ENCODE data around the gene RBM25.
"Not testable (repeated sequence)": the region's sequence is repeated elsewhere in the genome, so short reads cannot be mapped to it uniquely, and the experiment has no call there.

The RBM25 gene

DNA sequence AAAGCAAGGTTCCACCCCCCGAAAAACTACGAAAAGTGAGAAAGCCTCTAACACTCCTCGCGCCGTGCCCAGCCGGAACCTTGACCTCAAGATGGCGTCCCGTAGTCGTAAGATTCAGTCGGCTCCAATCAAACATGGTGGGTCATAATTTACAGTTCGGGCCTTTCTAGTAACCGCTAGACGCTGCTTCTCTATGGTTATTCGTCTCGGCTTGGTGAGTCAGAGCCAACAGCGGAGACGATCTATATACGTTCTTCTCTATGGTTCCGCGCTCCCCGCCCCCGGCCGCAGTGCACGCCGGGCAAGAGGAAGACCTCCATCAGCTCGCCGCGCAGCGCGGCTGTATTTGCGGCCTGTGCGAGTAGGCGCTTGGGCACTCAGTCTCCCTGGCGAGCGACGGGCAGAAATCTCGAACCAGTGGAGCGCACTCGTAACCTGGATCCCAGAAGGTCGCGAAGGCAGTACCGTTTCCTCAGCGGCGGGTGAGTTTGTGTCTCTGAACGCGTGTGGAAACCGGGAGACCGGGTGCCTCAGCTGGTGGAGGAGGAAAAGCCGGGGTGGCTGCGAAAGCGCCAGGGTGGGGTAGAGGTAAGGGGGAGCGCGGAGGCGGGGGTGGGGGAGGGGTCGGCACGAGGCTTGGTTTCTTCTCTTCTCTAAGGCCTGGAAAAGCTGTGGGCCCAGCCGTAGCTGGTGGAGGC, at the start of gene RBM25:
Gene RBM25, plus strand, starts transcription at position 311 of the 698 bp plus-strand sequence. CDS start 13,108 bp downstream, outside the sequence.
- DNase-seq (ENCODE audit: low spot score) = peak; percentile 96

DNA sequence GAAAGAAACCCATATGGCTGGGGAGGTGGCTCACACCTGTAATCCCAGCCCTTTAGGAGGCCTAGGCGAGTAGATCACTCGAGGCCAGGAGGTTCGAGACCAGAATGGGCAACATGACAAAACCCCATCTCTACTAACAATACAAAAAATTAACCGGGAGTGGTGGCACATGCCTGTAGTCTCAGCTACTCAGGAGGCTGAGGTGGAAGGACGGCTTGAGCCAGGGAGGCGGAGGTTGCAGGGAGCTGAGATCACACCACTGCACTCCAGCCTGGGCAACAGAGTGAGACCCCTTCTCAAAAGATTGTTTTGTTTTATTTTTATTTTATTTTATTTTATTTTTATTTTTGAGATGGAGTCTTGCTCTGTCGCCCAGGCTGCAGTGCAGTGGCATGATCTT, 47.1 kb upstream of the RBM25 start:
- DNase-seq (ENCODE audit: low spot score) = not testable (repeated sequence)

DNA sequence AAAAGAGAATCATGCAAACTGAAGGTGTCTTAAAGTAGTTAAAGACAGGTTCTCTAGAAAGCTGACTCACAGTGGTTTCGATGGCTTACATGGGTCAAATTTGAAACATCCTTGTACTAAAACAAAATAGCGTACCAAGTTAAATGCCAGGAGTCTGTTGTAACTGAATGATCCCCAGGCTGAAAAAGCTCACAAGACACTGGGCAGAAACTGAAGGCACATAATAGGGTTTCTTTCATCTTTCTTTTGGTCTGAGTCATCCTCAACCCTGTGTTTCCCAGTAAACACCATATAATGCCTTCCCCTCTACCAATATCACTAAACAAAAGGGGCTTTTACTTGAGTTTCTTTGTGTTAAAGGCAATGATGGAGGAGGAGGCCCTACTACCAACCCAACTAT, 44.2 kb upstream of the RBM25 start:
- DNase-seq (ENCODE audit: low spot score) = no peak

DNA sequence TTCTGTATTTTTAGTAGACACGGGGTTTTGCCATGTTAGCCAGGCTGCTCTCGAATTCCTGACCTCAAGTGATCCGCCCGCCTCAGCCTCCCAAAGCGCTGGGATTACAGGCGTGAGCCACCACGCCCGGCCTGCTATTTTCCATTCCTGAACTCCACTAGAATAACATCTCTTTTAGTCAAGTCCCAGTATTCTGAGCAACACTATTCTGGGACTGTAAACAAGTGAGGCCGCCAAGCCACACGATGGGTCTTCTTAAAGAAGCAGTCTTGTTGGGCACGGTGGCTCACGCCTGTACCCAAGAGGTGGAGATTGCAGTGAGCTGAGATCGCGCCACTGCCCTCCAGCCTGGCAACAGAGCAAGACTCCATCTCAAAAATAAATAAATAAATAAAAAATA, 42.8 kb upstream of the RBM25 start:
- not testable (repeated sequence) for DNase-seq (ENCODE audit: low spot score)

DNA sequence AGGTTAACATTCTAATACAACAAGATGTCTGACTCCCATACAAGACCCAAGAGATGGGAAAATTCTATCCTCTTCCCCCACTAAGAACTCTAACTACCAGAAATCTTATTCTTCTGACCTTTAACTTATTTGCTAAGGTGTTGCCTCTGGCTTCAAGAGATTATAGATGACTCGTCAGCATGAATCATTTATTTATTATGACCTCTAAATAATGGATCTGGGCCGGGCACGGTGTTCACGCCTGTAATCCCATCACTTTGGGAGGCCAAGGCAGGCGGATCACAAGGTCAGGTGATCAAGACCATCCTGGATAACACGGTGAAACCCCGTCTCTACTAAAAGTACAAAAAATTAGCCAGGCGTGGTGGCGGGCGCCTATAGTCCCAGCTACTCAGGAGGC, 42.3 kb upstream of the RBM25 start:
- DNase-seq (ENCODE audit: low spot score) = not testable (repeated sequence)

DNA sequence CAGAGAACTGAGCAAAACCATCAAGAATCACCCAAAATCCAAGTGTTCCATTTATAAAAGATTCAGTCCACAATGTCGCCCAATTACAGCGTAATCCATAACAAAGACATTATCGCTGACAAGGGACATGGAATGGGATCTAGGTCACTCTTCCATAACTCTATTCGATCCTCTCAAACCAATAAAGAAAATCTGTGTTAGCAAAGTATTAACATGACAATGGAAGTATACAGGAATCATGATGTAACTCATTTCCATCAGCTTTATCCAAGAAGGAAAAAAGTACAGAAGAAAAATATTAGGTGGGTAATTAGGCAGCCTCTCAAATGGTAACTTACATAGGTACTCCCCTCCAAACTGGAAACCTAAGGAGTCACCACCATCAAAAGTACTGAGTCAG, 36.3 kb upstream of the RBM25 start:
- no peak for DNase-seq (ENCODE audit: low spot score)

DNA sequence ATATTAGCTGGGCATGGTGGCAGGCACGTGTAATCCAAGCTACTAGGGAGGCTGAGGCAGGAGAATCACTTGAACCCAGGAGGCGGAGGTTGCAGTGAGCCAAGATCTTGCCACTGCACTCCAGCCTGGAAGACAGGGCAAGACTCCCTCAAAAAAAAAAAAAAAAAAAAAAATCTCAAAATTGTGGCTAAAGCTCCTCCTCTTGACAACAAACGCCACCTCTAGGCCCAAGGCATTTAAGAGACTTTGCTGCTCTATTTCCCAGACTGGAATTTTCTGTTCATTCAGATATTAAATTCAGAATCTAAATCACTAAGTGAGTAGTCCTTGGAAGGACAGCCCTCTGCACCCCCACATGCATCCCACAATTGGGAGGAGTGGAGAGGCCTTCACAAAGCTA, 32.8 kb upstream of the RBM25 start:
- DNase-seq (ENCODE audit: low spot score) = no peak

DNA sequence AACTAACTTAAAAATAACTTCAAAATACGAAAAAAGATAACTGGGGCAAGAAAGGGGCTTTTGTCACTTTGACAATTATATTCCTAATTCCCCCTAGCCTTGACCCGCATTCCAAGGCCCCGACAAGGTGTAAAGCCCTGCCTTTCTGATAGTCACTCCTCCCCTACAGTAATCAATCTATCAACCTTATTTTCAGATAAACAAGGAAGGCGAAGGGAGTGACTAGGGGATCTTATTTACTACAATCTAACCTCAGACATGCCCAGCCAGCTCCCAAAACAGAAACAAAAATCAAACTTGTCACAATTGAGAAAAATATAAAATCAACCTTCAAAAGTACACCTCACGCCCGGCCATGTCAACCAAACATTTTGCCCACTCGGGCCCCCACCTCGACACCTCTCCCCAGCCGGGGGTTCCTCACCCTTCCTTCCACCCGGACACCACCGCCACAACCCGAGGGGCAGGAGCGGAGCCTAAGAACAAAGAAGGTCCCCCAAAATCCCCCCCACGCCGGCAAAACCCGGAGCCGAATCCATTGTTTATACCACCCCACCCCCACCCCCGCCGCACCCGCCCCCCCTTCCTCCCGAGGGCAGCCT, 32.0 kb upstream of the RBM25 start:
- DNase-seq (ENCODE audit: low spot score) = no peak

DNA sequence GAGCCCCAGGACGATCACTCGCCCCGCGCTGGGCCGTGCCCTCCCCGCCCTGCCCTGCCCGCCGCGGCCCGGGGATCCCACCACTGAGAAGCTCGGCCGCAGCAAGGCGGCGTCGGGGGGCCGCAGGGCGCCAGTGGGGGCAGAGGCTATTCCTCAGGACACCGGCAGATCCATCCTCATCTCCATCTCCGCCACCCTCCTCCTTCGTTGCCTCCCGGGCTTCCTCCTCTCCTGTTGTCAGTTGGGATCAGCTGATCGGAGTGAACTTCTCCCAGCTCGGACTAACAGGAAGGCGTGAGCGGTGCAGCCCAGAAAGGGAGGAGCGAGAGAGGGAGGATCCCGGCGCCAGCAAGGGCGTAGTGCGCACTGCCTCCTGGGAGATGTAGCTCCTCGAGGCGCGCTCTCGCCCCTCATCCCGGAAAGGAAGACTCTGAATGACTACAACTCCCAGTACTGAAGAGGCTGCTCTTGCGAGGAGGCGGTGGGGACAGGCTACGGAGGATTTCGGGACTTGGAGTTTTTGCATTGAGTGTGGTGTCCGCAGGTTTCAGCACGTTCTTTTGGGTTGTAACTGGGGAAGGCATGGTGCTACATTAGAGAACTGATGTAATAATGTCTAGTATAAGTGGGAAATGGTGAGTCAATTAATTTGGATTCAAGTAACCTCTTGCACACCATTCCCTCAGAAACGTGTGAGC, 31.3 kb upstream of the RBM25 start, which contains the start of gene ZFYVE1:
Gene ZFYVE1, minus strand, starts transcription at position 262 of the 698 bp plus-strand sequence. CDS start 2,598 bp downstream, outside the sequence.
- peak; percentile 97 for DNase-seq (ENCODE audit: low spot score)

DNA sequence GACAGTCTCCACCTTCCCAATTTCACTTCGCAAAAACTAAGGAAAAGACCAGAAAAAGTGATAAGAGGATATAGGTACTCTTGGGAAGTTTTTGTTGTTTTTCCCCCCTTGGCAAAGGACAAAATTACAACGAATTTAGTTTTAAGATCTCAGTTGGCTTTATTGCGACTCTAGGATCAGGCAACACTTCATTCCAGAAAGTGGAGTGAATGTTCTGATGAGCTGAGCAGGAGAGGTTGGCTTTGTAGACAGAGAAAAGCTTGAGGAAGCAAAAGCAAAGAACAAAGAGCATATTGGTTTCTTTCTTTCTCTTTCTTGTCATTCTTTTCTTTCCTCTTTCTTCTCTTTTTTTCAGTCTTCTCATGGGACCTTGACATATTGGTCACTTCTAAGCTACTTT, 30.8 kb upstream of the RBM25 start:
- DNase-seq (ENCODE audit: low spot score) = no peak

DNA sequence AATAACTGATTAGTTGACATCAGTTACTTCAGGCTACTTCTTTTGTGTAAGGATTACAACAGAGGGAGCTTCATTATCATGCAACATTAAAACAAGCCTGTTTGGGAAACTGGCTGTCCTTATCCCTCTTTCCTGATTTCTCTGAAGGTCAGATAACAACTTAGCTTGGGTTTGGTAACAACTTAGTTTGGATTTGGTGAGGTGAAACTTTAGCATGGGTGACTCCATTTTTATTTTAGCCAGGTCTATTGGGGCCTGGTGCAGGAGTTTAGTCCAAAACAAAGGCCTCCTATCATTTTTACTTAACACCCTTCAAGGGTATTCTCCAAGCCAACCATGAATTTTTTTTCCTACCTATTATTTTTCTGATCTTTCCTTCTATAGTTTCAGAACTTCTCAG, 30.4 kb upstream of the RBM25 start:
- no peak for DNase-seq (ENCODE audit: low spot score)

DNA sequence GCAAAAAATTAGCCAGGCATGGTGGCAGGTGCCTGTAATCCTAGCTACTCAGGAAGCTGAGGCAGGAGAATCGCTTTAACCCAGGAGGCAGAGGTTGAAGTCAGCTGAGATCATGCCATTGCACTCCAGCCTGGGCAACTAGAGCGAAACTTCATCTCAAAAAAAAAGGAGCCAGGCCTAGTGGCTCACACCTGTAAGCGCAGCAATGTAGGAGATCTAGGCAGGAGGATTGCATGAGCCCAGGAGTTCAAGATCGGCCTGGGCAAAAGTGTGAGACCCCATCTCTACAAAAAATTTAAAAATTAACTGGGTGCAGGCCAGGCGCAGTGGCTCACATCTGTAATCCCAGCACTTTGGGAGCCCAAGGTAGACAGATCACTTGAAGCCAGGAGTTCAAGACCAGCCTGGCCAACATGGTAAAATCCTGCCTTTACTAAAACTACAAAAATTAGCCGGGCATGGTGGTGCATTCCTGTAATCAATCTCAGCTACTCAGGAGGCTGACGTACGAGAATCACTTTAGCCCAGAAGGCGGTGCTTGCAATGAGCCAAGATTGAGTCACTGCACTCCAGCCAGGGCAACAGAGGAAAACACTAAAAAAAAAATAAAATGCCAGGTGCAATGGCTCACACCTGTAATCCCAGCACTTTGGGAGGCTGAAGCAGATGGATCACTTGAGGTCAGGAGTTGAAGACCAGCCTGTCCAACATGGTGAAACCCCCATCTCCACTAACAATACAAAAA, 21.5 kb upstream of the RBM25 start:
- not testable (repeated sequence) for DNase-seq (ENCODE audit: low spot score)

DNA sequence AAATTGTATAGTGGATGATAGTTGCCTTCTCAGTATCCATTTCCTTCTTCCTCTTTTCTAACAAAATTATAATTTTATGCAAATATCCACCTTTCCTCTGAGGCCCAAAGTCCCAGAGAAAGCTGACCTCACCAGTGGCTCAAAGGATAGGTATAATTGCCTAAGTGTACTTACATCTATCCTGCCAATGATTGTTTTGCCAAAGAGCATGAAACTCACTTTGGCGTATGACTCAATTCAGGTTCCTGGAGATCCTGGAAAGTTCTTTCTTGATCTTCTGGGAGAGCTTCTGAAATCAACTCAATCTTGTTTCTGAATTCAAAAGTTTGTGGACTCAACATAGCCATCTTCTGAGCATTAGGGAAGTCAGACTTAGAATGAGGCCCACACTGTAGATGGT, 10.5 kb upstream of the RBM25 start:
- no peak for DNase-seq (ENCODE audit: low spot score)

DNA sequence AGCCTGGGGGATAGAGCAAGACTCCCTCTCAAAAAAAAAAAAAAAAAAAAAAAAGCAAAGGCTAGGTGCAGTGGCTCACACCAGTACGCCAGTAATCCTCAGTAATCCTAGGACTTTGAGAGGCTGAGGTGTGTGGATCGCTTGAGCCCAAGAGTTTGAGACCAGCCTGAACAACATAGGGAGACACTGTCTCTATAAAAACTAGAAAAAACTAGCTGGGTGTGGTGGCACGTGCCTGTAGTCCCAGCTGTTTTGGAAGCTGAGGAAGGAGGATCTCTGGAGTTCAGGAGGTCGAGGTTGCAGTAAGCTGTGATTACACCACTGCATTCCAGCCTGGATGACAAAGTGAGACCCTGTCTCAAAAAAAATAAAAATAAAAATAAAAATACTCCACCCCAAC, 8.9 kb upstream of the RBM25 start:
- no peak for DNase-seq (ENCODE audit: low spot score)

DNA sequence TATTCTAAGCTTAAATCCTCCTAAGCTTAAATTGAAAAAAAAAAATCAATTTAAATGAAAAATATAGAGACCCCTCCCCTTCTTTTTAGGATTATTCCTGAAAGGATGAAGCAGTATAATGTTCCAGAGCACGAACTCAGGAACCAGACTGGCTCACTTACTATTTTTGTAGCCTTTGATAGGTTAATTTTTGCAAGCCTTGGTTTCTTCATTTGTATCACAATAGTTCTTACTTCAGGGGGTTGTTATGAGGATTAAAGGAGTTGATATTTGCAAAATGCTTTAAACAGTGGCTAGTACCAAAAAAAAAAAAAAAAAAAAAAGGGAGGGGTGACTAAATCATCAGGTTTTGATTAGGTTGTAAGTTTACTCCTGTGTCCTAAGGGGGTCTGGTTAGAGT, 3.1 kb upstream of the RBM25 start:
- DNase-seq (ENCODE audit: low spot score) = no peak

DNA sequence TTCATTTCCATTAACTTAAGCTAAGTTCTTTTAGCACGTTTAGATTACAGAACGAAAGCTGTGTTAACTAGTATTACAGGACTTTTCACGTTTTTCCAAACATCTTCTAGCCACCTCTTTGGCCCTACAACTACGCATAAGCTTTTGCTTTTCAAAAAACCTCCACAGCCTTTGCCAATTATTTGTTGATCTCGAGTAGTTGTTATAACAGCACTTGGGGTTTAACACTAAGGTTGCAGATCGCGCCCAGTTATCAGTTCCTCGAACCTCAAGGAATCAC, 450 bp upstream of the RBM25 start:
- DNase-seq (ENCODE audit: low spot score) = no peak

DNA sequence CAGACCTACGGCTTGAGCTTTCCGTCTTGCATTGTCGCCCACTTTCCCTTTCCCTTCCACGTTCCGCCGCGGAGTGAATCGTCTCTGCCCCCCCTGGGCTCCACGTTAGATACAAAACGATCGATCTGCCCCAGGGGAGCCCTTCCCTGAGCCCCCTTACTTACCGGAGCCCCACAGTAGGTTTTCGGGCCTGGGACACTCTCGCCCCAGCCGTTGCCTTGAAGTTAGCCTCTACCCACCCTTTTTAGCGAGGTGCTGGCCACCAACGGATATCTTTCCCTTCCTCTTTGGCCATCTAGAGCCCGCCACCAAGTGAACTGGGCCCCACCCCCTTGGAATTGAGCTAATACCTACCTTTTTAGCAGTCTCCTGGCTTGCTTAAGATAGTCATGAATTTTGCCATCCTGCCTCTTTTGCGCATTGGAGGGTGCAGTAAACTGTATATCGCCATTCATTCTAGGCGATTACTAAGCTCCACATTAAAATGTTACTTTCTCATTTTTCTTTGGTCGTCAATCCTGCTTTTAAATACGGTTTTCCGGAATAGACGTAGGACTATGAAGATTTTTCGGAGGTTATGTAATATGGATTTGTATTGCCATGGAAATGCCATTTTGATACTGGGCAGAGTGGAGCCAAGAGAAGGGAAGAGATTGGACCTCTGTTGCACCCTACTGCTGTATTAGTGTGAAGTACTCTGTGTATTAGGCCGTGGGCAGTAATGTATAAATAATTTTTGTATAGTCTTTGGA, 764 bp downstream of the RBM25 start:
- no peak for DNase-seq (ENCODE audit: low spot score)

DNA sequence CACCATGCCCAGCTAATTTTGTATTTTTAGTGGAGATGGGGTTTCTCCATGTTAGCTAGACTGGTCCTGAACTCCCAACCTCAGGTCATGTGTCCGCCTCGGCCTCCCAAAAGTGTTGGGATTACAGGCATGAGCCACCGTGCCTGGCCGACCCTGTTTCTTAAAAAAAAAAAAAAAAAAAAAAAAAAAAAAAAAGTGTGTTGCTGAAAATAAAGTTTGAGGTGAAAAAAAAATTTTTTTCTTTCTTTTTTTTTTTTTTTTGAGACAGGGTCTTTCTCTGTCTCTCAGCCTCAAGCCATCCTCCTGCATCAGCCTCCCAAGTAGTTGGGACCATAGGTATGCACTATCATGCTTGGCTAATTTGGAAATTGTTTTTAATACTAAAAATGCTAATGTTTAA, 11.3 kb downstream of the RBM25 start:
- DNase-seq (ENCODE audit: low spot score) = no peak

DNA sequence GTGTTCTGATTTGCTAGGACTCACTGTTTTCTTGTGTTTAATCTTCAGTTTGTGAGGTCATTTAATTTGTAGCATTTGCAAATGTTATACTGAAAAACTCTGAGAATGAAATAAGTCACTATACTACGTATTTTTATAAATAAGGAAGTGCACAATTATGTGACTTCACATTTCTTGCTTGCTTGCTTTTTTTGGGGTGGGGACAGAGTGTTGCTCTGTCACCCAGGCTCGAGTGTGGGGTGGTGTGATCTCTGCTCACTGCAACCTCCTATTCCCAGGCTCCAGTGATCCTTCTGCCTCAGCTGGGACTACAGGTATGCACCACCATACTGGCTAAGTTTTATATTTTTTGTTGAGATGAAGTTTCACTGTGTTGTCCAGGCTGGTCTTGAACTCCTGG, 32.7 kb downstream of the RBM25 start:
- no peak for DNase-seq (ENCODE audit: low spot score)

DNA sequence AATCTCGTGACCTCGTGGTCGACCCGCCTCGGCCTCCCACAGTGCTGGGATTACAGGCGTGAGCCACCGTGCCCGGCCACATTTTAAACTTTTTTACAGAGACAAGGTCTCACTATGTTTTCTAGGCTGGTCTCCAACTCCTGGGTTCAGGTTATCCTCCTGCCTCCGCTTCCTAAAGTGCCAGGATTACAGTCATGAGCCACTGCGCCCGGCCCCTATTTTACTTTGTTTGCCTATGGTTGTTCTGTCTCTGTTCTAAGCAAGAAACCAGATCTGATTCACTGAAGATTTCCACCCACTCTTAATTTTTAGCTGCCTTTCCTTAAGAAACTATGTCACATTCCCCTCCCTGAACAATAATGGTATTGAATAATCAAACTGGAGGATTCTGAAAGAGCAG, 39.1 kb downstream of the RBM25 start:
- DNase-seq (ENCODE audit: low spot score) = no peak

DNA sequence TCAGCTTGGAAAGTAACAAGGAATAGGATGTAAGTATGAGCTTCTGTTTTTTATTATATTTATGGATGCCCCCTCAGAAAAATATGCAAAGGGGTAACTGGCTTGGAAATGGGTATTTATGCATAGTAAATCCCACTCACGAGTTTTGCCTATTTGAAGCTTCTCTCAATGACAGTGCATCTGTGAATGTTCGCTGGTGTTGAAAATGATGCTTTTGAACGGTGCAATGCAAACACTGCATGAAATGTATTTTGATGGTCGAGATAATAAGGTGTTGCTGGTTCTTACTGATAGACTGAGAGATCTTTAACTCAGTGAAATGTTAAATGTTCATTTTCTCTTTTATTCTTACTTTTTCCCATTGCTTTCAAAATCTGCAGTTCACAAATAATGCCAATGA, 42.0 kb downstream of the RBM25 start:
- DNase-seq (ENCODE audit: low spot score) = no peak

Data from ecto neural progenitor cell (in vitro differentiated cells).